HCT116 (cell line): ENCODE measurements around the gene LUC7L. TPM values are rescaled to one million over a fixed set of nuclear protein-coding genes. Genes with fewer than 3 reads are reported as not detected.

Source experiments
- ATAC-seq: fragments of 200-7000 bp; cut with Tn5 transposase; 2 replicates; pipeline ENCODE4 v1.9.1; 2020; ENCODE audit warnings: mild to moderate bottlenecking, moderate library complexity
- BruUV-seq: library from RNA; stranded (reverse); fragments of 400-500 nt; replicated peaks from 2 replicates; lab custom pipeline; 2021; lab: Mats Ljungman, UMichigan
- CTCF ChIA-PET: fragments of 300-600 bp; sonication (Branson Sonifier 250); formaldehyde crosslinking; loops from one replicate; lab custom pipeline; 2021; ENCODE audit warnings: antibody characterized with exemption; lab: Charles Lee
- POLR2A ChIA-PET: fragments of 300-600, 350-600 bp; sonication (Branson Sonifier 250); formaldehyde crosslinking; loops from one replicate; lab custom pipeline; 2021; ENCODE audit warnings: antibody characterized with exemption; lab: Charles Lee
- RAD21 ChIA-PET, 2 experiments: fragments of 300-600 bp; sonication (Branson Sonifier 250); formaldehyde crosslinking; loops; one replicate each; lab custom pipeline; 2023; ENCODE audit warnings: low total read pairs in 2 of 2; ENCODE audit not compliant: uncharacterized antibody in 2 of 2, unreplicated experiment in 2 of 2, low non-redundant PET in 1 of 2; lab: Charles Lee
- DNase-seq: peaks from one replicate; pipeline ENCODE4 v3.0.0-alpha.2; 2010; ENCODE audit warnings: low read depth, low spot score
- H2AFZ ChIP-seq: fragments of 200-600 bp; shearing (Covaris generic), sonication (generic); 2 replicates; pipeline ENCODE4 v1.6.1; 2017; ENCODE audit warnings: low read depth, mixed run types, mixed read lengths, antibody characterized with exemption, low read length; ENCODE audit not compliant: poor library complexity, severe bottlenecking
- H3K27ac ChIP-seq: 2 replicates; pipeline ENCODE4 v1.5.1; 2012; ENCODE audit warnings: low read depth, low read length
- H3K27me3 ChIP-seq: fragments of 200-600 bp; sonication (generic); 2 replicates; pipeline ENCODE4 v1.6.1; 2016; ENCODE audit warnings: mixed run types, low read length, mixed read lengths; ENCODE audit not compliant: insufficient read depth
- H3K36me3 ChIP-seq, 2 experiments: fragments of 200-500 bp in 1 of 2; fragments of 200-600 bp in 1 of 2; sonication (Bioruptor generic) in 1 of 2; sonication (generic) in 1 of 2; 2 replicates each; pipeline versions ENCODE4 v1.5.1 to v1.6.1; 2014 to 2016; ENCODE audit warnings: low read length in 2 of 2, inconsistent platforms in 1 of 2, mixed read lengths in 1 of 2, mixed run types in 1 of 2; ENCODE audit not compliant: insufficient read depth in 2 of 2, control insufficient read depth in 1 of 2
- H3K4me1 ChIP-seq, 2 experiments: fragments of 200-600 bp in 1 of 2; sonication (generic) in 1 of 2; 2 replicates each; pipeline versions ENCODE4 v1.5.1 to v1.6.1; 2012 to 2017; ENCODE audit warnings: low read length in 2 of 2, inconsistent platforms in 1 of 2, mild to moderate bottlenecking in 1 of 2, mixed read lengths in 1 of 2, mixed run types in 1 of 2, moderate library complexity in 1 of 2; ENCODE audit not compliant: insufficient read depth in 2 of 2, control insufficient read depth in 1 of 2
- H3K4me2 ChIP-seq: fragments of 200-600 bp; sonication (generic); 2 replicates; pipeline ENCODE4 v1.6.1; 2017; ENCODE audit warnings: mixed run types, low read length, mixed read lengths
- H3K4me3 ChIP-seq, 2 experiments: fragments of 200-600 bp in 1 of 2; sonication (generic) in 1 of 2; replicated peaks in 1 of 2; 2 replicates each; pipeline ENCODE4 v1.5.1; 2011 to 2016; ENCODE audit warnings: low read length in 2 of 2, control low read depth in 1 of 2, low read depth in 1 of 2, mild to moderate bottlenecking in 1 of 2, mixed read lengths in 1 of 2, mixed run types in 1 of 2
- H3K79me2 ChIP-seq: fragments of 200-600 bp; sonication (generic); 2 replicates; pipeline ENCODE4 v1.6.1; 2017; ENCODE audit warnings: mild to moderate bottlenecking, mixed run types, low read length, moderate library complexity, mixed read lengths; ENCODE audit not compliant: insufficient read depth
- H3K9ac ChIP-seq: fragments of 200-600 bp; sonication (generic); 2 replicates; pipeline ENCODE4 v1.6.1; 2016; ENCODE audit warnings: low read length, mixed read lengths
- H3K9me2 ChIP-seq: fragments of 200-600 bp; sonication (generic), shearing (Covaris generic); 2 replicates; pipeline ENCODE4 v1.6.1; 2017; ENCODE audit warnings: mixed run types, mild to moderate bottlenecking, moderate library complexity; ENCODE audit not compliant: insufficient read depth
- H3K9me3 ChIP-seq, 2 experiments: fragments of 200-500 bp in 1 of 2; fragments of 200-600 bp in 1 of 2; sonication (Bioruptor generic) in 1 of 2; sonication (generic) in 1 of 2; 2 replicates each; pipeline ENCODE4 v1.6.1; 2014 to 2017; ENCODE audit warnings: low read length in 2 of 2, mixed read lengths in 2 of 2, inconsistent platforms in 1 of 2, low read depth in 1 of 2, mild to moderate bottlenecking in 1 of 2, mixed run types in 1 of 2, moderate library complexity in 1 of 2; ENCODE audit not compliant: control insufficient read depth in 1 of 2, insufficient read depth in 1 of 2
- H4K20me1 ChIP-seq: fragments of 200-600 bp; sonication (generic), shearing (Covaris generic); 2 replicates; pipeline ENCODE4 v1.6.1; 2017; ENCODE audit warnings: mixed run types, mild to moderate bottlenecking, moderate library complexity; ENCODE audit not compliant: insufficient read depth
- ATF3 ChIP-seq: IDR thresholded peaks from 2 replicates; pipeline ENCODE4 v1.6.1; 2012
- CBX3 ChIP-seq: IDR thresholded peaks from 2 replicates; pipeline ENCODE4 v1.6.1; 2012; ENCODE audit warnings: low read depth
- CEBPB ChIP-seq: IDR thresholded peaks from 2 replicates; pipeline ENCODE4 v1.6.1; 2012; ENCODE audit warnings: low read depth
- EGR1 ChIP-seq: IDR thresholded peaks from 2 replicates; pipeline ENCODE4 v1.6.1; 2012; ENCODE audit warnings: low read depth
- EZH2 ChIP-seq: fragments of 200-600 bp; sonication (generic); IDR thresholded peaks from 2 replicates; pipeline ENCODE4 v1.6.1; 2017; ENCODE audit warnings: antibody characterized with exemption, mixed run types
- EZH2phosphoT487 ChIP-seq: fragments of 200-600 bp; IDR thresholded peaks from 2 replicates; pipeline ENCODE4 v1.6.1; 2018; ENCODE audit warnings: antibody characterized with exemption, borderline replicate concordance
- FOSL1 ChIP-seq: IDR thresholded peaks from 2 replicates; pipeline ENCODE4 v1.6.1; 2012; ENCODE audit warnings: low read depth
- POLR2A ChIP-seq: IDR thresholded peaks from 2 replicates; pipeline ENCODE4 v1.7.0; 2011; ENCODE audit warnings: borderline replicate concordance; ENCODE audit not compliant: insufficient read depth, insufficient read length; ENCODE audit errors: extremely low read depth
- REST ChIP-seq: IDR thresholded peaks from 2 replicates; pipeline ENCODE4 v1.6.1; 2012; ENCODE audit warnings: low read depth
- SRF ChIP-seq: IDR thresholded peaks from 2 replicates; pipeline ENCODE4 v1.6.1; 2012; ENCODE audit warnings: low read depth
- TCF7L2 ChIP-seq: IDR thresholded peaks from 2 replicates; pipeline ENCODE4 v1.7.0; 2011; ENCODE audit warnings: borderline replicate concordance, inconsistent platforms; ENCODE audit not compliant: insufficient read depth, insufficient read length; ENCODE audit errors: extremely low read depth
- YY1 ChIP-seq: IDR thresholded peaks from 2 replicates; pipeline ENCODE4 v1.6.1; 2011; ENCODE audit warnings: low read length, low read depth, moderate library complexity, mild to moderate bottlenecking; ENCODE audit not compliant: insufficient replicate concordance; ENCODE audit errors: extremely low read depth
- ZNF274 ChIP-seq: fragments of 200-500 bp; sonication (Bioruptor generic); IDR thresholded peaks from 2 replicates; pipeline ENCODE4 v1.6.1; 2014; ENCODE audit warnings: mild to moderate bottlenecking, low read depth, low read length, inconsistent platforms
- intact Hi-C: fragments of 100-400 bp; cut with micrococcal nuclease; formaldehyde crosslinking; loops from 2 replicates; pipeline ENCODE4 v1.10.0; 2022
- total RNA-seq: library from RNA; stranded (reverse); gene quantifications from one replicate; pipeline ENCODE4 v1.2.1, GENCODE V29; 2021; ENCODE audit not compliant: unreplicated experiment
- TF ChIP-seq, protein P1 (sequence below), 3 experiments: fragments of 200-600 bp in 1 of 3; sonication (generic) in 1 of 3; IDR thresholded peaks in 2 of 3; conservative IDR thresholded peaks in 1 of 3; 2 replicates each; pipeline ENCODE4 v1.5.1; 2012 to 2017; ENCODE audit warnings: low read depth in 2 of 3, low read length in 2 of 3, antibody characterized with exemption in 1 of 3, borderline replicate concordance in 1 of 3, control low read depth in 1 of 3, mild to moderate bottlenecking in 1 of 3, mixed read lengths in 1 of 3, mixed run types in 1 of 3, moderate library complexity in 1 of 3; ENCODE audit not compliant: insufficient read depth in 1 of 3
- TF ChIP-seq, protein P2 (sequence below): IDR thresholded peaks from 2 replicates; pipeline ENCODE4 v1.6.1; 2011; ENCODE audit warnings: mild to moderate bottlenecking, low read length, moderate library complexity; ENCODE audit not compliant: insufficient replicate concordance; ENCODE audit errors: extremely low read depth

The LUC7L gene
- total RNA-seq, 1 experiment from 2014 or later, result 50.5 TPM

GRCh38 chr16:160691-161190 lies 68.5 kb downstream of the LUC7L start:
- ATAC-seq (no peak), DNase-seq (no peak)
- Histone ChIP-seq H3K27me3 (no peaks in the 10 kb centered on the region), H3K36me3 (no peaks in the 10 kb centered on the region), H3K4me3 (no peak overlapping the region), H3K9ac (no peak overlapping the region), H3K27ac (no peak overlapping the region), H3K9me2 (no peaks in the 10 kb centered on the region), H3K79me2 (no peaks in the 10 kb centered on the region), H3K4me2 (no peak overlapping the region), H3K9me3 (no peaks in the 10 kb centered on the region), H4K20me1 (no peaks in the 10 kb centered on the region), H2AFZ (no peak overlapping the region), H3K4me1 (no peaks in the 10 kb centered on the region)
- TF ChIP-seq TCF7L2 (no peak), POLR2A (no peak), EZH2phosphoT487 (no peak), EZH2 (no peak), EGR1 (no peak), FOSL1 (no peak), ATF3 (no peak), REST (no peak), CEBPB (no peak), YY1 (no peak), SRF (no peak), ZNF274 (no peak), CBX3 (no peak)
- TF ChIP-seq, protein P1, sequence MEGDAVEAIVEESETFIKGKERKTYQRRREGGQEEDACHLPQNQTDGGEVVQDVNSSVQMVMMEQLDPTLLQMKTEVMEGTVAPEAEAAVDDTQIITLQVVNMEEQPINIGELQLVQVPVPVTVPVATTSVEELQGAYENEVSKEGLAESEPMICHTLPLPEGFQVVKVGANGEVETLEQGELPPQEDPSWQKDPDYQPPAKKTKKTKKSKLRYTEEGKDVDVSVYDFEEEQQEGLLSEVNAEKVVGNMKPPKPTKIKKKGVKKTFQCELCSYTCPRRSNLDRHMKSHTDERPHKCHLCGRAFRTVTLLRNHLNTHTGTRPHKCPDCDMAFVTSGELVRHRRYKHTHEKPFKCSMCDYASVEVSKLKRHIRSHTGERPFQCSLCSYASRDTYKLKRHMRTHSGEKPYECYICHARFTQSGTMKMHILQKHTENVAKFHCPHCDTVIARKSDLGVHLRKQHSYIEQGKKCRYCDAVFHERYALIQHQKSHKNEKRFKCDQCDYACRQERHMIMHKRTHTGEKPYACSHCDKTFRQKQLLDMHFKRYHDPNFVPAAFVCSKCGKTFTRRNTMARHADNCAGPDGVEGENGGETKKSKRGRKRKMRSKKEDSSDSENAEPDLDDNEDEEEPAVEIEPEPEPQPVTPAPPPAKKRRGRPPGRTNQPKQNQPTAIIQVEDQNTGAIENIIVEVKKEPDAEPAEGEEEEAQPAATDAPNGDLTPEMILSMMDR (IDR thresholded peaks at IDR 0.05 in 2 of 3, conservative IDR thresholded peaks at IDR 0.05 in 1 of 3; ENCODE audit: borderline replicate concordance in 1 of 3, insufficient read depth in 1 of 3, low read depth in 2 of 3, low read length in 2 of 3), result no peak
- TF ChIP-seq, protein P2, sequence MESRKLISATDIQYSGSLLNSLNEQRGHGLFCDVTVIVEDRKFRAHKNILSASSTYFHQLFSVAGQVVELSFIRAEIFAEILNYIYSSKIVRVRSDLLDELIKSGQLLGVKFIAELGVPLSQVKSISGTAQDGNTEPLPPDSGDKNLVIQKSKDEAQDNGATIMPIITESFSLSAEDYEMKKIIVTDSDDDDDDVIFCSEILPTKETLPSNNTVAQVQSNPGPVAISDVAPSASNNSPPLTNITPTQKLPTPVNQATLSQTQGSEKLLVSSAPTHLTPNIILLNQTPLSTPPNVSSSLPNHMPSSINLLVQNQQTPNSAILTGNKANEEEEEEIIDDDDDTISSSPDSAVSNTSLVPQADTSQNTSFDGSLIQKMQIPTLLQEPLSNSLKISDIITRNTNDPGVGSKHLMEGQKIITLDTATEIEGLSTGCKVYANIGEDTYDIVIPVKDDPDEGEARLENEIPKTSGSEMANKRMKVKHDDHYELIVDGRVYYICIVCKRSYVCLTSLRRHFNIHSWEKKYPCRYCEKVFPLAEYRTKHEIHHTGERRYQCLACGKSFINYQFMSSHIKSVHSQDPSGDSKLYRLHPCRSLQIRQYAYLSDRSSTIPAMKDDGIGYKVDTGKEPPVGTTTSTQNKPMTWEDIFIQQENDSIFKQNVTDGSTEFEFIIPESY, result no peak
- intact Hi-C loops, result no loop called here
- BruUV-seq, result no TSS peak
- CTCF ChIA-PET, result no interaction called here
- POLR2A ChIA-PET, result no interaction called here
- RAD21 ChIA-PET, result no interaction called here
